ENCODE data around the gene CCDC69. TPM values are rescaled to one million over a fixed set of nuclear protein-coding genes. Genes with fewer than 3 reads are reported as not detected.

Gene CCDC69
- total RNA-seq, 1 donor from 2014 or later, result 0.78 TPM

DNA sequence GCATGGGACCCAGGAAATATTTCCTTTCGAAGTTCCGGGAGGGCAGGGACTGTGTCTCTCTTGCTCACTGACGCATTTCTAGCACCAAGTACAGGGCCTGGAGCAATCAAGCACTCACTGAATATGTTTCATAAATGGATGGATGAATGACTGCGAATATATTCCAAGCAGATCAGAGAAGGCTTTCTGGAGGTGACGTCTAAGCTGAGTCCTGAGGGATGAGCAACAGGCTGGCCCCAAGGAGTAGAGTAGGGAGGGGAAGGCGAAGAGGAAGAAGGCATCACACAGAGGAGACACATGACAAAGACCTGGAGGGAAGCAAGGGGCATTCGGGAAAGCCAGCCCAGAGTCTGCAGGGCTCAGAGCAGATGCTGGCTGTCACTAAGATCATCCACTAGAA is 80.2 kb downstream of the CCDC69 start:
- H3K27me3 Mint-ChIP-seq (ENCODE audit: unreplicated experiment), result no peaks in the 10 kb centered on the region
- TF ChIP-seq, protein P1, sequence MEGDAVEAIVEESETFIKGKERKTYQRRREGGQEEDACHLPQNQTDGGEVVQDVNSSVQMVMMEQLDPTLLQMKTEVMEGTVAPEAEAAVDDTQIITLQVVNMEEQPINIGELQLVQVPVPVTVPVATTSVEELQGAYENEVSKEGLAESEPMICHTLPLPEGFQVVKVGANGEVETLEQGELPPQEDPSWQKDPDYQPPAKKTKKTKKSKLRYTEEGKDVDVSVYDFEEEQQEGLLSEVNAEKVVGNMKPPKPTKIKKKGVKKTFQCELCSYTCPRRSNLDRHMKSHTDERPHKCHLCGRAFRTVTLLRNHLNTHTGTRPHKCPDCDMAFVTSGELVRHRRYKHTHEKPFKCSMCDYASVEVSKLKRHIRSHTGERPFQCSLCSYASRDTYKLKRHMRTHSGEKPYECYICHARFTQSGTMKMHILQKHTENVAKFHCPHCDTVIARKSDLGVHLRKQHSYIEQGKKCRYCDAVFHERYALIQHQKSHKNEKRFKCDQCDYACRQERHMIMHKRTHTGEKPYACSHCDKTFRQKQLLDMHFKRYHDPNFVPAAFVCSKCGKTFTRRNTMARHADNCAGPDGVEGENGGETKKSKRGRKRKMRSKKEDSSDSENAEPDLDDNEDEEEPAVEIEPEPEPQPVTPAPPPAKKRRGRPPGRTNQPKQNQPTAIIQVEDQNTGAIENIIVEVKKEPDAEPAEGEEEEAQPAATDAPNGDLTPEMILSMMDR (IDR thresholded peaks at IDR 0.05), result no peak
- no peak for DNase-seq (ENCODE audit: extremely low spot score, unreplicated experiment)
- peaks cover 15% of the 10 kb centered on the region for H3K36me3 Mint-ChIP-seq (ENCODE audit: unreplicated experiment)
- peaks cover 25% of the 10 kb centered on the region for H3K4me1 Mint-ChIP-seq (ENCODE audit: unreplicated experiment)
- H3K4me3 Mint-ChIP-seq (ENCODE audit: unreplicated experiment), result no peak overlapping the region
- no peaks in the 10 kb centered on the region for H3K9me3 Mint-ChIP-seq (ENCODE audit: unreplicated experiment)
- no peak overlapping the region for H3K27ac Mint-ChIP-seq (ENCODE audit: unreplicated experiment)

DNA sequence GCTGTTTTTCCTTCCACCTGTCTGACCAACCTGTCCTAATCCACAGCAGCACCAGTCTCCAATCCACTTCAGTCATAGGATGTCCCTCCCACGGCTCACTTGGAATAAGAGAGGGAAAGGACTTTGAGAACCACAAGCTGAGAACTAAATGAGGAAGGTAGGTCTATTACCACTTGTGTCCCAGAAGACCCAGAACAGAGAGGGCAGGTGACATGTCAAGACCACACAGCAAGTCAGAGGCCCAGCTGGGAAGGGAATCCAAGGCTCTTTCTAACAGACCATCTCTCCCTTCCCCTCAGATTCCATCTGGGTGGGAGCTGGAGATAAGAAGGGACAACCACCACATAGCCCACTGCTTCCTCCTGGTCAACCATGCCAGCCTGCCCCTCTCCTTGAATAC is 81.0 kb downstream of the CCDC69 start:
- peaks cover 22% of the 10 kb centered on the region for H3K36me3 Mint-ChIP-seq (ENCODE audit: unreplicated experiment)
- TF ChIP-seq, protein P1 (IDR thresholded peaks at IDR 0.05), result no peak
- no peak overlapping the region for H3K27ac Mint-ChIP-seq (ENCODE audit: unreplicated experiment)
- no peak for DNase-seq (ENCODE audit: extremely low spot score, unreplicated experiment)
- H3K4me3 Mint-ChIP-seq (ENCODE audit: unreplicated experiment), result no peak overlapping the region
- no peaks in the 10 kb centered on the region for H3K9me3 Mint-ChIP-seq (ENCODE audit: unreplicated experiment)
- H3K4me1 Mint-ChIP-seq (ENCODE audit: unreplicated experiment), result peaks cover 25% of the 10 kb centered on the region
- no peaks in the 10 kb centered on the region for H3K27me3 Mint-ChIP-seq (ENCODE audit: unreplicated experiment)

DNA sequence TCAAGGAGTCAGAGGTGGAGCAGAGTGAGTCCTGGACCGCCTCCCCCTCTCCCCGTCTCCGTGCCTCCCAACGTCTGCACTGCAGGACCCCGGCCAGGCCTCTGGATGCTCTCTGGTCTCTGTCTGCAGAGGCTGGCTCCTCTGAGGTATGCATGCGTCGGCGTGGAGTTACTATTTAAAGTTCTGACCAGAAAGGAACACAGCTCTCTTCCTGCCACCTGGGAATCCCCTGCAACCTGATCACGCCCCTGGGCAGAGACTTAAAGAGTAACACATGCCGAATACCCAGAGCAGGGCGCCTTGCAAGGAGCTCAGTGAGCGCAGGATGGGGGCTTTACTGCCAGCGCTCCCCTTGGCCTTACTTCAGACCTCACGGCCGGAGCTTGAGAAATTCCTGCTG is 82.4 kb downstream of the CCDC69 start:
- Mint-ChIP-seq H3K27me3 (ENCODE audit: unreplicated experiment) (no peaks in the 10 kb centered on the region), H3K27ac (ENCODE audit: unreplicated experiment) (peak overlapping the region; percentile 70), H3K4me1 (ENCODE audit: unreplicated experiment) (peaks cover 23% of the 10 kb centered on the region), H3K36me3 (ENCODE audit: unreplicated experiment) (peaks cover 34% of the 10 kb centered on the region), H3K4me3 (ENCODE audit: unreplicated experiment) (no peak overlapping the region), H3K9me3 (ENCODE audit: unreplicated experiment) (no peaks in the 10 kb centered on the region)
- TF ChIP-seq, protein P1 (IDR thresholded peaks at IDR 0.05), result no peak
- DNase-seq (ENCODE audit: extremely low spot score, unreplicated experiment), result no peak

DNA sequence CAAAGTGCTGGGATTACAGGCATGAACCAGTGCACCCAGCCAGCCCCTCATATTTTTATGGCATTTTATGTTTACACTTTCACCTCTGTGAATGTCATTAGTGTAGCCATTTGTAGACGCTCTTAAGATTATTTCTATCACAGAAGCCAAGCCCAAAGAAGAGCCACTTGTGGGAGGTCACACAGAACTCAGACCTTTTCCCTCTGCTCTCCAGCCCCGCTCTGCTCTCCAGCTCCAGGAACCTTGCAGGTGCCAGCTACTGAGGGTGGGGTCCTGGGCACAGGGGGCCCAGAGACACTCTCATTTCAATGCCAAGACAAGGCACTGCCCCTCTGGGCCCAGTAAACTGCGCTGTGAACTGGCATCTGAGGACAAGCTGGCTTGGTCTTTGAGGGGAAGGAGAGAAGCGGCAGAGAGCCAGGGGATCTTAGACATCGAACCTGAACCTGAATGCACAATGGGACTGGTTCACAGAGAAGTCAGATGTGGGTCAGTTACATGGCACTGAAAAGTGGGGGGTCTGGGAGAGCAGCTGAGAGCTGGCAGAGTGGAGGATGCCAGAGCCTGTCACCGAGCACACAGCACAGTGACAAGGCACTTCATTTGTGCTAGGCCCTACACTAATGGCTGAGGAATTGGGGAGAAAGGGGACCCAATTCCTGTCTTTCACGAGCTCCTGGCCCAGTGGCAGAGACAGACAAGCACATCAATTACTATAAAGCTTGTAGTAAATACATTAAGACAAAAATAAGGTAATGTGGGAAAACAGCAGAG is 83.0 kb downstream of the CCDC69 start:
- no peaks in the 10 kb centered on the region for H3K9me3 Mint-ChIP-seq (ENCODE audit: unreplicated experiment)
- peaks cover 36% of the 10 kb centered on the region for H3K36me3 Mint-ChIP-seq (ENCODE audit: unreplicated experiment)
- peak overlapping the region; percentile 70 for H3K27ac Mint-ChIP-seq (ENCODE audit: unreplicated experiment)
- no peak overlapping the region for H3K4me3 Mint-ChIP-seq (ENCODE audit: unreplicated experiment)
- peaks cover 23% of the 10 kb centered on the region for H3K4me1 Mint-ChIP-seq (ENCODE audit: unreplicated experiment)
- TF ChIP-seq, protein P1 (IDR thresholded peaks at IDR 0.05), result no peak
- DNase-seq (ENCODE audit: extremely low spot score, unreplicated experiment), result no peak
- H3K27me3 Mint-ChIP-seq (ENCODE audit: unreplicated experiment), result no peaks in the 10 kb centered on the region

DNA sequence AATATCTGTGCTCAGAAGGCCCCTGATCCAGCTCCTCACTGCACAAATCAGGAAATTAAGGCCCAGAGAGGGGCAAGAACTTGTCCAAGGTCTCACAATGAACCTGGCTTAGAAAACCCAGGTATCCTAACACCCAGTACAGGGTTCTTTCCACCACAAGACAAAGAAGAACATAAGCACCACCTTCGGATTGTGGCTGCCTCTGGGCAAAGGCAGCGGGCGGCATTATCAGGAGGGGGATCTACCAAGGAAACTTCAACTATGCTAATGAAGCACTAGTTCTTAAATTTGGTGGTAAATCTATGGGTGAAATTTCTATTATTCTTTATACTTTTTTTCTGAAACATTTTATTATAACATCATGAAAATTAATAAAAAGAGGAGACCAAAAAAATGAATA is 84.2 kb downstream of the CCDC69 start:
- H3K4me3 Mint-ChIP-seq (ENCODE audit: unreplicated experiment), result no peak overlapping the region
- H3K27me3 Mint-ChIP-seq (ENCODE audit: unreplicated experiment), result no peaks in the 10 kb centered on the region
- H3K27ac Mint-ChIP-seq (ENCODE audit: unreplicated experiment), result no peak overlapping the region
- peaks cover 23% of the 10 kb centered on the region for H3K4me1 Mint-ChIP-seq (ENCODE audit: unreplicated experiment)
- no peaks in the 10 kb centered on the region for H3K9me3 Mint-ChIP-seq (ENCODE audit: unreplicated experiment)
- peaks cover 41% of the 10 kb centered on the region for H3K36me3 Mint-ChIP-seq (ENCODE audit: unreplicated experiment)
- TF ChIP-seq, protein P1 (IDR thresholded peaks at IDR 0.05), result no peak
- DNase-seq (ENCODE audit: extremely low spot score, unreplicated experiment), result no peak
